ENCODE measurements around the gene KIAA0319L. TPM values are rescaled to one million over a fixed set of nuclear protein-coding genes. Genes with fewer than 3 reads are reported as not detected.
"Not testable (repeated sequence)": the region's sequence is repeated elsewhere in the genome, so short reads cannot be mapped to it uniquely, and the experiment has no call there.

The KIAA0319L gene
- total and polyA plus RNA-seq, 7 donors: 8.3 to 50.4 (median 30.7) TPM

DNA sequence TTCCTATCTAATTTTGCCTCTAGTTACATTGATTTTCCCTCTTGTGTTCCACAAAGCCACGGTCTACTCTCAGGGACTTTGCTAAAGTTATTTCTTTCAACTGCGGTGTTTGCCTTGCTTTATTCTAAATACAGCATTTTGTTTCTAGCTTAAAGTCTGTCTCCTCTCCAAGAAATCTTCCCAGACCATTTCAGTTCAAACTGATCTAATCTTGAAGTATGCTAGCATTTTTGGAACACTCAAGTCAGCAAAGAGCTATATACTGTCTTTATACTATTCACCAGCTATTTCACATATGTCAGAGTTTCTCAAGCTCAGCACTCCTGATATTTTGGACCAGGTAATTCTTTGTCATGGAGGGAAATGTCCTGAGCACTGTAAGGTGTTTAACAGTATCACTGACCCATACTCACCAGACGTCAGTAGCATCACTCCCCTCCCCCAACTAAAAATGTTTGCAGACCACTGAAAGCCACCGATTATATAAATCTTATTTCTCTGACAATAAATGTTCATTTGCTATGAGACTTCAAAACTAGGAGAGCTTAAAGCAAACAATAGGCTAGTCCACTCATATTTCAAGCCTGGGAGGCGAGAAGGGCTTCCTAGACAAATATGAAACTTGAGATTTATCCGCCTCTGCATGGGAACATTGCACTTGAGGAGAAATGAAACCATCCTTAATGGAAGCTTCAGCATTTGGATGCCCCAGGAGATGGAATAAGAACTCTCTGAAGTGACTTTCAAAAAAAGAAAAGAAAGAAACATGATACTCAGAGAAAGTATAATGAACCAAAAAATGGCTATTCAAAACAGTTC is 81.1 kb downstream of the KIAA0319L start:
- H3K4me3 ChIP-seq: no peak overlapping the region
- H3K27me3 ChIP-seq: no peaks in the 10 kb centered on the region
- H3K9me3 ChIP-seq: no peaks in the 10 kb centered on the region
- H3K4me1 ChIP-seq: no peaks in the 10 kb centered on the region
- peaks cover 0 to 59% (median 6%) of the 10 kb centered on the region in 4 donors for H3K36me3 ChIP-seq
- WGBS, 2 donors: 94 to 97% methylated on average over 6 of the region's 6 CpGs
- H3K27ac ChIP-seq: no peak overlapping the region
- no peak for DNase-seq
- TF ChIP-seq POLR2A (IDR thresholded peaks at IDR 0.05) (no peak), EP300 (IDR thresholded peaks at IDR 0.05) (no peak), CTCF (IDR thresholded peaks at IDR 0.05) (no peak), POLR2AphosphoS5 (IDR thresholded peaks at IDR 0.05) (no peak)
- intact Hi-C loops (cut with DNase I): no loop called here

DNA sequence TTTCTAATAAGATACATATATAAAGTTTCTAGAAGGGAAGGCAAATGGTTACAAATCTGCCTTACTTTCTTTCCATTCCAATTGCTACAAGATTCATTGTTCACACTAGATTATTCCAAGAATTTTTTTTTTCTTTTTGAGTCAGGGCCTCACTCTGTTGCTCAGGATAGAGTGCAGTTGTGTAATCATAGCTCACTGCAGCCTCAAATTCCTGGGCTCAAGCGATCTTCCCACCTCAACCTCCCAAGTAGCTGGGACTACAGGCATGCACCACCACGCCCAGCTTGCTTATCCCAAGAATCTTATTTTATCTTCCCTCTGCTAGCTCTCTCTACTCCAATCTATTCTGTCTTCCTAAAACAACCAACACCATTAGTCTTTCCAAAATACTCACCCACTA is 81.8 kb downstream of the KIAA0319L start:
- WGBS, 2 donors: 97 to 99% methylated on average over 2 of the region's 2 CpGs
- H3K4me1 ChIP-seq: no peaks in the 10 kb centered on the region
- H3K27ac ChIP-seq: no peak overlapping the region
- H3K9me3 ChIP-seq: no peaks in the 10 kb centered on the region
- no peaks in the 10 kb centered on the region for H3K27me3 ChIP-seq
- no peak overlapping the region for H3K4me3 ChIP-seq
- peaks cover 0 to 66% (median 8%) of the 10 kb centered on the region in 4 donors for H3K36me3 ChIP-seq
- TF ChIP-seq EP300 (IDR thresholded peaks at IDR 0.05) (no peak), POLR2A (IDR thresholded peaks at IDR 0.05) (no peak), CTCF (IDR thresholded peaks at IDR 0.05) (no peak), POLR2AphosphoS5 (IDR thresholded peaks at IDR 0.05) (no peak)
- intact Hi-C loops (cut with DNase I): no loop called here
- DNase-seq: no peak

- H3K27ac ChIP-seq; H3K27me3 ChIP-seq; H3K9me3 ChIP-seq; DNase-seq; H3K4me1 ChIP-seq; H3K4me3 ChIP-seq; intact Hi-C loops (cut with DNase I): not testable (repeated sequence)
- H3K36me3 ChIP-seq: peaks cover 5 to 73% (median 10%) of the 10 kb centered on the region in 4 donors
- 90% methylated on average over 3 of the region's 3 CpGs for WGBS, 2 donors
Observed at GRCh38 chr1:35473216-35473615, 84.0 kb downstream of the KIAA0319L start.

DNA sequence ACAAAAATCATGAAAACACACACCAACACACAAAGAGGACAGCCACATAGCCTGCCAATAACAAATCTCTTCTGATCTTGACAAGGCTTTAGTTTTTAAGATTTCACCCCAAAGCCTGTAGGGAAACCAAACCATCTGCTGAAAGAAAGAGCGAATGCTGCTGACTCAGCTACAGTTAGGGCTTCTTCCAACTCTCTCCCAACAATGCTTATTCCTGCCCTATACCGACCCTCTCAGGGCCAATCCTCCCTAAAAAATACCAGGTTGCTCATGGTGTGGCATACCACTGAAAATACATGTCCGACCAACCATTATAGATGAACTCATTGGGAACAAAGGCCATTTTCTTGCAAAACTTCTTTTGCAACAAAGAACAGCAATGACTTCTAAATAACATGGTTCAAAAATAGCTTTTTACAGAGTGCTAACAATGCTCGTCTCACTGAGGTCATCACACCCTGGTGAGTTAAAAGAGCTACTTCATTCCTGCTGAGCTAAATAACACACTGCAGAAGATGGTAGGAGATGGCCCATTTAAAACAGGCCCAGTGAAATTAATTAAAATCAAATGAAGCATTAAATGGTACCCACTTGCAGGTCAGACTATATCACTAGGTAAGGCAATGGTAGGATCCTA is 86.1 kb downstream of the KIAA0319L start:
- intact Hi-C loops (cut with DNase I): no loop called here

More for the DNA sequence above, 86.1 kb downstream of the KIAA0319L start:
- no peak for DNase-seq
- Histone ChIP-seq H3K4me1 (no peaks in the 10 kb centered on the region), H3K27ac (no peak overlapping the region), H3K4me3 (no peak overlapping the region), H3K36me3 (peaks cover 0 to 68% (median 13%) of the 10 kb centered on the region in 4 donors), H3K9me3 (no peaks in the 10 kb centered on the region), H3K27me3 (no peaks in the 10 kb centered on the region)
- TF ChIP-seq POLR2AphosphoS5 (IDR thresholded peaks at IDR 0.05) (no peak), CTCF (IDR thresholded peaks at IDR 0.05) (no peak), POLR2A (IDR thresholded peaks at IDR 0.05) (no peak), EP300 (IDR thresholded peaks at IDR 0.05) (no peak)
- WGBS, 2 donors: 94 to 97% methylated on average over 4 of the region's 4 CpGs

Measured in sigmoid colon (tissue), 7 donors.